Stimulated activated CD8-positive, alpha-beta memory T cell treated with anti-CD3 and anti-CD28 coated beads, Interleukin-12 subunit alpha, Interleukin-12 subunit beta, amount 100 ng/mL, for 24 hours (primary cell): Measurements from ENCODE around the gene CDCA8.
A peak's percentile ranks its signal among the peaks of the same experiment; 100 is the strongest.

Experiments used
- DNase-seq: peaks from one replicate; pipeline ENCODE4 v3.0.0-alpha.2; 2020; ENCODE audit errors: extremely low read depth

The CDCA8 gene

DNA sequence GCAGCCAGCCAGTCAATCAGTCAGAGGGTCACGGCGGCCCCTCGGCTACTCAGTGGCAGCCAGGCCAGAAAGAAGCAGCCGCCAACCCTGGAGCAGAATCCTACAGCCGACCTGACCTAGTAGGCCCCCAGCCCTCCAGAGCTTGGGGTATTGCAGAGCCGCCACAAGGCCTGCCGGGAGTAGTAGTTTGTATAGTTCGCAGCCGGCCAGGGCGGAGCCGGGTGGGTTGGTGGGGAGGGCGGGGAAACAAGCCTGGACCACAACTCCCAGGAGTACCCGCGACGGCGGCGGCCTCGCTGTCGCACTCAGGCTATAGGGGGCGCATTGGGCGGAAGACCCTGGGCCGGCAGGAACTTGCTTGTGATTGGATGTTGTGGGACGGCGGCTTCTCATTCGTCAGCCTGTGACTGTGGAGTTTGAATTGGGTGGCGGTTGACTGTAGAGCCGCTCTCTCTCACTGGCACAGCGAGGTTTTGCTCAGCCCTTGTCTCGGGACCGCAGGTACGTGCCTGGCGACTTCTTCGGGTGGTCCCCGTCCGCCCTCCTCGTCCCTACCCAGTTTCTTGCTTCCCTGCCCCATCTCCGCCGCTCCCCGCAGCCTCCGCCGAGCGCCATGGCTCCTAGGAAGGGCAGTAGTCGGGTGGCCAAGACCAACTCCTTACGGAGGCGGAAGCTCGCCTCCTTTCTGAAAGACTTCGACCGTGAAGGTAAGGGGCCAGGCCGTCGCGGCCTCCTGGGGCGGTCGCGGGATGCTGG is at the start of gene CDCA8:
Gene CDCA8 (plus strand): TSS at position 439 of the 756 bp plus-strand sequence. CDS start 175 bp downstream, at position 614.
- DNase-seq = peak; percentile 97

DNA sequence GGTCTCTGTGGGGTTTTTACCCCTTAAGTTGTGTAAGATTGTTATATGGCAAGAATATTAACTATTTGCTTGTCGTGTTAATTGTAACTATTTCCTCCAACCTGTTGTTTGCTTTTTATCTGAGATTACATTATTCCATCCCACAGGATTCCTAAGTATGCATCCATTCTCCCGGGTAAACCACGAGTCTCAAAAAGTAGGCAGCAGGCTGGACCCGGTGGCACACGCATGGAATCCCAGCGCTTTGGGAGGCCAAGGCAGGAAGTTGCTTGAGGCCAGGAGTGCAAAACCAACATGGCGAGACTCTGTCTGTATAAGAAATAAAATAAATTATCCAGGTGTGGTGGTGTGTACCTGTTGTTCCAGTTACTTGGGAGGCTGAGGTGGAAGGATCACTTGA is 45.0 kb upstream of the CDCA8 start:
- DNase-seq = no peak

DNA sequence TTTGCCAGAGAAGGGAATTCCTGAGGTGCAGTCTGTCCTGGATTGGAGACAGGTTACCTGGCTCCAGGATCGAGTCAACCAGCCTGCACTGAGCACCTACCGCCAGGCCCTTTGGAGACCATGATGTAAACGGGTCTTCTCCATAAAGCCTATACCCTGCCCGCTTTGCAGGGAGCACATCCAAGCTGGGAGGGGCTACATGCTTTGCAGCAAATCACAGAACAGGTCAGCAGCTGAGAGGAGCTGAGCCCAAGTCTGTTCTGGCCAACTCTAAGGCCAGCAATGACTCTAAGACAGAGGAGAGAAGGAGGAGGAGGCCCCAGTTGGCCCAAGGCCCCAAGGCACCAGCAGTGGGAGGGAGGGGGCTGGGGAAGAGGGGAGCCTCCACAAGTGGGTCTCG is 42.1 kb upstream of the CDCA8 start:
- no peak for DNase-seq

DNA sequence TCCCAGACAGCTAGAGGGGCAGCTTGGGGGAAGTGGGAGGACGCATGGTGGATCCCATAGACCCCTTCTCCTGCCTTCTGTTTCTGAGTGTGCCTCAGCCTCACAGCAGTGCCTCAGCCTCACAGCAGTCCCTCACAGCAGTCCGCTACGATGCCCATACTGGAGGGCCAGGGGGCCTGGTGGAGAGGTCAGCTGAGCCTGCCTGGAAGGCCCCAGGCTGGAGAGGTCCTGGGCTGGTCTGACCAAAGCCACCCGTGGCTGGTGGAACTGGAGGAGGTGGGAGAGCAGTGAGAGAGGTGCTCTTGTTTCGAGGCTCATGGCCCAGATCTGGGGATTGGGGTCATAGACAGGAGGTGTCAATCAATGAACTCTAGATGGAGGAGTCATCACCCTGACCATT is 41.6 kb upstream of the CDCA8 start:
- no peak for DNase-seq

DNA sequence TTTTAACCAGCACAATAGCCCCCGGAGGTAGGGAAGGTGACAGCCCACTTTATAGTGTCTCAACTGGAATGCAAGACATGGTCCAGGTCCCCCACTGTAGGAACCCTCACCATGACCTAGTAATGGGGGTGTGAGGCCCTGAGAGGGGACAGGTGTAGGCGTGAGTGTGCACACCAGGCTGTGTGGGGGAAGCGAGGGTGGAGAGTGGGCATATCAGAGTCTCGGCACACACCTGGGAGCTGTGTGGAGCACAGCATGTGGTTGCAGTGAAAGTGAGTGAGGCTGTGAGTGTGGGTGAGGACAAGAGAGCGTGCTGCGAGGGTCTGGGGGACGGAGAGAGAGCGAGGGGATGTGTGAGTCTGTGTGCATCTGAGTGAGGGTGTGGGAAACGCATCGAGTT is 40.5 kb upstream of the CDCA8 start:
- no peak for DNase-seq

DNA sequence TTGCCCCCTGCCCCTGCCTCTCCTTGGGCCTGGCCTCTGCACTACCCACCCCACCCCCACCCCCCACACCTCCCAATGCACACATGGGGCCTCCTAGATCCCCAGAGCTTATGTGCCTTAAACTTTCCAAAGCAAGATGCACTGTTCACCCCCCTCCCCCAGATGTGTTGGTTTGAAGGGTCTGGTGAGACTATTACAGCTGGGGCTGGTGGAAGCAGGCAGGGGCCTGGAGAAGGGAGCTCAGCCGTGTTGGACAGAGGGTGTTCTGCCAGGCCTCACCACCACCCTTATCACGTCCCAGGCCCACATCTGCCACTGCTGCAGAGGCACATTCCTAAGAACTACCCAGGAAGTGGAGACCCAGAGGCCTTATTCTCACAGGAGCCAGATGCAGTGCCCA is 39.3 kb upstream of the CDCA8 start:
- no peak for DNase-seq

DNA sequence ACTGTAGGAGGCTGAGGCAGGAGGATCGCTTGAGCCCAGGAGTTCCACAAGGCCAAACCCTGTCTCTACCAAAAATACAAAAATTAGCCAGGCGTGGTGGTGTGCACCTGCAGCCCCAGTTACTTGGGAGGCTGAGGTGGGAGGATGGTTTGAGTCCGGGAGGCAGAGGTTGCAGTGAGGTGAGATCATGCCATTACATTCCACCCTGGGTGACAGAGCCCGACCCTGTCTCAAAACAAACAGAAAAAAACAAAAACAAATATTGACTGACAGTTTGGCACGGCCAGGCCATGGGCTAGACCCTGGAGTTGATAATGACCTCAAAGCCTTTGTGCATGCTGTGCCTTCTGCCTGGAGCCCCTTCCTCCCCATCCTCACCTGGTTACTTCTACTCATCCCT is 38.4 kb upstream of the CDCA8 start:
- no peak for DNase-seq

DNA sequence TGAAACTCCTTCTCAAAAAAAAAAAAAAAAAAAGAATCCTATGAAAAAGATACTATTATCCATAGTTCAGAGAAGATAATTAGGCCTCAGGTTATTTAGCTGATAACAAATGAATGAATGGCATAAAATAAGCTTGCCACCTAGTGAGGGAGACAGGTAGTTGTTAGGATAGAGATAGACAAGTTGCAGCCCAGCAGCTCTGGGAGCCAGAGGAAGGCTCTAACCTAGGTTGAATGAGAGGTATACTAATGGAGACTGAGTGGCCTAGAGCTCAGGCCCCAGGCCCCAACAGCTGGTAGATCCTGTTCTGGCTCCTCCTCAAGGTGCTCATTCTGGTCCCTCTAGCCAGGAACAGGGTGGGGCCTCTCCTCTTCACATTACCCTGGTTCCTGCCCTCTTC is 37.0 kb upstream of the CDCA8 start:
- DNase-seq = no peak

DNA sequence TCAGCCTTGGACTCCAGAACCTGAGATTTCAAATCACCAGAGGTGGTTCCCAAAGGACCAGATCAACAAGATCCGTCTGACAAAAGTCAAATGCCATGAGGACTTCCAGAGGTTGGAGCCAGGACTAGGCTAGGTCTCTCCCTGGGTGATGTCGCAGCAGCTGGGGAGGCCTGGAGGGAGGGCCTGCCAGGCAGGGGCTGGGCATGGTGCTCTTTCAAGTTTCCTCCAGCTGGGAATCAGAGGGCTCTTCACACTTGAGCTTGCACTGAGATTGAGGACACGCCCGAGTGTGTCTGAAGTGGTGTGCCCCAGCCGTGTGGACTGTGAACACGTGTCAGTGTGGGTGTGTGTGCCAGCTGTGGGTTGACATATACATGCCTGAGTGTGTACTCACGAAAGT is 36.3 kb upstream of the CDCA8 start:
- no peak for DNase-seq

DNA sequence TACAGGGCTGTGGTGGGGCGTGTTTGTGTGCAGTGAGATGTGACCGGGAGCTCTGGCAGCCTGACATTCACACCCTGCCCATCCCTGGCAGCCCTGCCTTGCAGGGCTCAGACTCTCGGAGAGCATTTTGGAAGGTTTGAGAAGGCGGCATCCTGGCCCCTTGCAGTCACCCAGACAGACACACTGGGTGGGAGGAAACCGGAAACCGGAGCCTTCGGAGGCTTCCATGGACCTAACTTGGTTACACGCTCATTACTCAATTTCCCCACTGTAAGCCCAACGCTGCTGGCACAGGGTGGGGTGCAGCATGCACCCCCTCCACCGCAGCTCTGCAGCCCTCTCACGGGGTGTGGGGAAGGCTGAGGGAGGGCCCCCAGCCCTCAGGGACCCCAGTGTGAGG is 35.4 kb upstream of the CDCA8 start:
- DNase-seq = no peak

DNA sequence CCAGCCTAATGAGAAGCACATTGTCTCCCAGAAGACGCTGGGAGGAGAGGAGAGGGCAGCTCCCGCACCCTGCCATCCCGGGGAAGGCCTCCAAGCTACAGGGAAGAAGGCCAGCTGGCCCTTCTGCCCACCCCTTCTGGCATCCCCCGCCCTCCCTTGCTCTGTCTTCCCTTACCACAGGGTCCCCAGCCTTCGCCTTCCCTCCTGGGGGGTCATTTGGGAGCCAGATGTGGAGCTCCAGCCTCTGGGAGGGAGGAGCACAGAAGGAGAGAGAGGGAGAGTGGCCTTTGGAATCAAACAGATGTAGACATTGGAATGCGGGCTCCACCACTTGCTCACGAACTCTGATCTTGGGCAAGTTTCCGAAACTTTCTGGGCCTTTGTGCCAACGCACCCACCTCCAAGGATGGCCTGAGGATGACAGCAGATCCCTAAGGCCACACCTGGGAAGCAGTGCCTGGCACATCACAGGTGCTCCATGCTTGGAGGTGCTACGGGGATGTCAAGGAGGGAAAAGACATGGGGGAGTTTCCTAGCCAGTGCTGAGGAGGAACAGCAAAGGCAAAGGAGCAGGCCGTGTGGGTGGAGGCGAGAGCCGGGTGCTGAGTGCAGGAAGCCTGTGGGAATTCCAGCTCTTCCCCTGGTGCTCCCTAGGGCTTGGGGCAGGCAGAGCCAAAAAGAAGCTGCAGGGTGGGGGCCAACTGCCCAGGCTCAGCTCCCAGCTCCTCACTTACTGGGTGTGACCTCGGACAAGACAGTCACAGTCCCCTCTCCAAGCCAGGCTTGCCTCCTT is 34.5 kb upstream of the CDCA8 start:
- no peak for DNase-seq

DNA sequence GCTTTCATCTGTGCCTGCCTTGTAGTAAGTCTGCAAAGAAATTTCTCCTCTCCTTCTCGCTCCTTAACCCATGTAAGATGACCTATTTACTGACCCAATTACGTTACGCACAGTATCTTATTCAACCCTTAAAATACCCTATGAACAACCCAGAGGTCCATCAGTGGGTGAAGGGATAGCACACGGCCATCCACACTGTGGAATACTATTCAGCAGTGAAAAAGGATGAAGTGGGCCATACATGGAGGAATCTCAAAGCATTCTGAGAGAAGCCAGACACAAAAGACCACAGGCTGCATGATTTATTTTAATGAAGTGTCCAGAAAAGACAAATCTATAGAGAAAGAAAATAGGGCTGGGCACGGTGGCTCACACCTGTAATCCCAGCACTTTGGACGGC is 33.8 kb upstream of the CDCA8 start:
- no peak for DNase-seq

DNA sequence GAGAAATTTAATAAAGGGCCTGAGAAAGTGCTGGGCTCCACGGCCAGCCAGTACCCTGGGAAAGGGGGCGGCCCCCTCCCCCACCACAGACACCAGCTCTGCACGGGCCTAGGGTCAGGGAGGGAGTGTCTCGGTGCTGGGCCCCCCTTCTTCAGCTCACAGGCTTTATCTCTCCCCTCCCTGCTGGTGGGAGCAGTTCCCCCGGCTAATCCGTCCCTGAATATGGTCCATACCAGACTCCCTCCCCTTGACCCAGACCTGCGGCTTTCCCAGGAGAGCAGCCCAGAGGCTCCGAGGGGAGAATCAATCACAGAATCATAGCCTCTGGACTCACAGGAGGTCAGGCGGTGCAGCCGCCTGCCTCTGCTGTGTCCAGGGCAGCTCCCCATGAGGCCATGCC is 31.7 kb upstream of the CDCA8 start:
- no peak for DNase-seq

DNA sequence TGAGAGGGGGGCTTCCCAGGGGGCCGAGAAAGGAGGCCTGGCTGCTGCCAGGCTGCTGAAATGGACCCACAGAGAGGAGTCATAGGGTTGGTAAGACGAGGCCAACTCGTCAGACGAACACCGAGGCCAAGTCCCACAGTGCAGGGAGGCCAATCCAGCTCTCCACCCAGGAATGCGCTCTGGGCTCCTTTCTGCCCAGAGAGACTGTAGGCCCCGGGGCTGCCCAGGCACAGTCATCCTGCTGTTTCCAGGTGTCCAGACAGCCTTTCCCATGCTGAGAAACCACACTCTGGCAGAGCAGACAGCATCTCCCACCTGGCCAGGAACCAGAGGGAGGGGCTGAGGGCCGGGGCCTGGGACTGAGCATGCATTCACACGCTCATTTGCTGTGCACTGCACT is 30.9 kb upstream of the CDCA8 start:
- DNase-seq = no peak

DNA sequence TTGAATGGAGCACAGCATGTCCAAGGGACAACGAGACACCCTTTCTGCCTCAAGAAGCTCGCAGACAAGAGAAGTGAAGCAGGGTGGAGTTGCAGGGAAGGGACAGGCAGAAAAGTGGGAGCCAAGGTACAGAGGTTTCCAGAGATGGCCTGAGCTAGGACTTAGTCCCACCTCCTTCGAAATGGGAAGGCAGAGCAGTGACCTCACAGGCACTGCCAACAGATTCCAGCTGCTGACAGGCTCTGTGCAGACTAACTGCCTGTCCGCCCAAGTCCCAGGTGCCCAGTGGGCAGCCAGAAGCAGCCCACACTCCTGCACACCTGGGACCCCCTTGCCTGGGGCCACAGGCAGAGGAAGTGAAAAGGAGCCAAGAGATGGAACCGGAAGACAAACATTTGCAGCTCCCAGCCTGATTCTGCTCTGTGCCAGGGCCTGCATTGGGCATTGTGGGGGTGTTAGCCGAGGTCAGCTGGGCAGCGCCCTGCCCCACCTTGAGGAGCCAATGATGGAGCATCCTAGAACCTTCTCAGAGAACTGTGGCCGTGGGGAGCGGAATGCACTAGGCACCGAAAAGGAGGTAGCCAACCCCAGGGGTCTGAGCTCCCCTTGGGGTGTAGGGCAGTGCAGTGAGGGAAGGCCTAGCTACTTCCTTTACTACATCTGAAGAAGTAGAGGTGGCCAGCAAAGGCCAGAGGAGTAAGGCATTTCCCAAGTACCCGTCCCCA is 30.1 kb upstream of the CDCA8 start:
- no peak for DNase-seq

DNA sequence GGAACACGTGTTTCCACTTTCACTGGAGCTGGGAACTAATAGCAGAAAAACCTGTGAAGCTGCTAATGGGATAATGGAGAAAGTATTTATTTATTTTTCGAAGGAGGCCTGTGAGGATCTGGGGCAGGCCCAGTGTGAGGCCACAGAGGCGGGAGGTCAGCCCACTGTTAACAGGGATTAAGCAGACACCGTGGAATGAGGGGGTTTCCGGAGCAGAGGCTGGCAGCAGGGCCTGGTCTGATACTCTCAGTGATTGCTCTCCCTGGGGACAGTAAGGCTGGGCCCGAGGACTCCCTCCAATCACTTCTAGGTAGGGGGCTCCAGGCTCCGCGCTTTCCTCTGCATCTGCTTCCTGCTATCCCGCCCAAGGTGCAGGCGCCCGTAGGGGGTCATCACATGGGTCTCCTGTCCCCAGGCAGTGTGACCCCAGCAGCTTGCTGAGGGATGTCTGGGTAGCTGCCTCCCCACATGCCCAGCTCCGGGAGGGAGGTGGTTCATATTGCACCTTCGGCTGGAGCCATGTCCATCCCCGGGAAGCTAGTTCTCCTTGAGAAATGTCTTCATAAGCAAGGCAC is 28.8 kb upstream of the CDCA8 start:
- DNase-seq = no peak

DNA sequence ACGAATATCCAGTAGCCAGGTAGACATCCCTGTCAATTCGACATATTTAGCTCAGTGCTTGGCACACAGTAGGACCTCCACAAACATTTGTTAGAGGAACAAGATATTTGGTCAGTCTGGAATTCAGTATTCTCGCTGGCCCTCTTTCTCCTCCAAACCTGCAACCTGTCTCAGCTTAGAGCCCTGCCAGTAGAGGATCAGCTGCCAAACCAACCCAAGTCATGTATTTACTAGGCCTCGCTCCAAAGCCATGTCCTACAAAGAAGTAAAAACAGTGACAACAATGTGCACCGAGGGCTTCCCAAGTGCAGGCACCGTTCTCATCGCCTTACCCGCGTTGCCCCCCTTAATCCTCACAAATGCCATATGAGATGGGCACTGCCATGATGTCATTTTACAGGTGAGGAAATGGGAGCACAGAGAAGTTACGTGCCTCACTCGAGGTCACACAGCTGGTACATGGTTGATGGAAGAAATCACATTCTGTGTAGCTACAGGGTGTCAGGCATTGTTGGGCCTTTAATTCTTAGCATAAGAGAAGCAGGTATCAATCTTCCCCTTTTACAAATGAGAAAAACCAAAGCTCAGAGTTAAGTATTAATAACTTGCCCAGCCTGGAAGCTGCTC is 26.0 kb upstream of the CDCA8 start:
- DNase-seq = no peak

DNA sequence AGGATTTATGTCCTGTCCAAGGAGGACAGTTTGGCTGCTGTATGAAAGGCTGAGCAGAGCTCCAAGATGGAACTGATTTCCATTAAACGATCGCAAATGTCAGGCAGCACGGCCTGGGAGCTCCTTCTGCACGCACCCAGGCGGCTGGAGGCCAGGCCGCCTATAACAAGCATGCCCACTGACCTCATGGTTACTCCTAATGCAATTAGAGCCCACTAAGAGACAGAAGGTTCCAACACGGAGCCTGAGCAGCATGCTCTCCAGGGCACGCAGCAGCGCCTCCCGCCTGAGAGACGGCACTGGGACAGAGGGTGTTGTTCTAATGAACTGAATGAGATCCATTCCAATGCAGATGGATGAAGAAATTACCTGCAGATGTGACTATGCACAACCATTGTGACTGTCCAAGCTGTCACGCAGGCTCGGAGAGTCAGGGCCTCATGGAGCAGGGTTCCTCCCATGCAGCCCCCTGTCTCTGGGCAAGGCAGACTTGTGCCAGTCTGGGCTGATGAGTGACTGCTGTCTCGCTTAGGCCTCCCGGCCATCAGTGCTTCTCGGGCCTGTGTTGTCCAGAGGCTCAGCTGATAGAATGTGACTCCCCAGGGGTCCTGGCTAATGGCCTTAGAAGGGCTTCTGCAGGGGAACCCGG is 25.2 kb upstream of the CDCA8 start:
- no peak for DNase-seq

DNA sequence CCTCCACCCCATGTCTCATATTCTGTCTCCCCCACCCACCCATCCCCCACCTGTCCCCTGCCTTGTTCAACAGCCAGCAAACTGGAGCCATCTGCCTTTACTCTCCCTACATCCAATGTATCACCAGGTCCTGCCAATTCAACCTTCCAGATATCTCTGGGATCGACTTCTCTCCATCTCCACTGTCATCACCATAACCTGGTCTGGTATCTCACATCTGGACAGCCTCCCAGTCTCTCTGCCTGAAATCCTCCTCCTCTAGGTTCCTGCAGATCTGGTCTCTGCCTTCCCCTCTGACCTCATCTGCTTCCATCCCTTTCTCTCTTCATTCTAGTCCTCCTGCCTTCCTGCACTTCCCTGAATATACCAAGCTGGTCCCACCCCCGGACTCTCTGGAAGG is 22.2 kb upstream of the CDCA8 start:
- DNase-seq = no peak

DNA sequence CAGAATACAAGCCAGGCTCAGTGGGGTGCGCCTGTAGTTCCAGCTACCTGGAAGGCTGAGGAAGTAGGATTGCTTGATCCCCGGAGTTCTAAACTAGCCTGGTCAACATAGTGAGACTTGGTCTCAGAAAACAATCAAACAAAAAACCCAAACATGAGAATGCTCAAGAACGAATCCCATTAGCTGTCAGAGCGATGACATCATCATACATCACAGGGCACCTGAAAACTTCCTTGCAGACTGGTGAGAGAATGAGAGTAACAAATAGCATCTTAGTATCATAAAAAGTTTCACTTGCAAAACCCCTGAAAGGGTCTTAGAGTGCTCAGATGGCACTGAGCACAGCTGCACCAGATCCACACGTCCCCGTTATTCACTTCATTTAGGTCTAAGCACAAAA is 21.1 kb upstream of the CDCA8 start:
- no peak for DNase-seq

DNA sequence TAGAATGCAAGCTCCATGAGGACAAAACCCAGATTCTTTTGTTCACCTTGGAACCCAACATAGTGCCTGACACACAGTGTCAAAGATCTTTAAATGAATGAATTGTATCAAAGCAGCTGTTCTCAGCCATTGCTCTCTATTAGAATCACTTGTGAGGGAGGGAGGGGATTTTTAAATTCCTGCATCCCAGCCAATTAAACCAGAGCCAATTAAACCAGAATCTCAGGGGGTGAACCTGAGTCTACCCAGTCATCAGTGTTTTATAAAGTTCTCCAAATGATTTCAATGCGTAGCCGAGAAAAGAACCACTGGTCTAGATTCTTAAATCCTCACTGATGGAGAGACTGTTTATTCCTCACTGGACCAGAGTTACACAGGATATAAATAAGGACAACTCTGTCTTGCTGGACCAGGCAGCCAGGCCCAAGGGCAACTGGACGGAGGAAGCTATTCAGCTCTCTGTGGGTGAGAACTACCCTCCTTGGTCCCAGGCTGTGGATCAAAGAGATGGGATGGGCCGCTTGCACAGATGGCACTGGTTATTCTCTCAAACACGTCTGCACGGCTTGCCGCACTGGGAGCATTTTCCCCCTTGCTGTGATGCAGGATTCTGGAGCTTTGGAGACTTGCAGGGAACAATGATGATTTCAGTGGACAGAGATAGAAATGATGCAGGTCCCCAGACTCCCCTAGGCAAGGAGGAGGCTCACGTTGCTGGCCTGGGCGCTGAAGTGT is 20.0 kb upstream of the CDCA8 start:
- DNase-seq = no peak
